Measurements from ENCODE around the gene HEPHL1. TPM values are rescaled to one million over a fixed set of nuclear protein-coding genes. Genes with fewer than 3 reads are reported as not detected.

HEPHL1 gene
- total RNA-seq, 4 donors from 2014 or later, result under 0.01 to 103 (median 6.6) TPM

GRCh38 chr11:94031625-94032024 is 10.5 kb downstream of the HEPHL1 start:
- Histone ChIP-seq H3K27me3 (peaks cover 0 to 9% (median 0%) of the 10 kb centered on the region in 4 donors), H3K4me3 (no peak overlapping the region), H3K9me3 (no peaks in the 10 kb centered on the region), H3K27ac (no peak overlapping the region), H3K36me3 (no peaks in the 10 kb centered on the region), H3K4me1 (no peaks in the 10 kb centered on the region)
- intact Hi-C loops (cut with DNase I), result no loop called here
- 78 to 85% methylated on average over 3 to 4 of the region's 4 CpGs for WGBS, 2 donors
- TF ChIP-seq POLR2A (IDR thresholded peaks at IDR 0.05) (no peak), CTCF (IDR thresholded peaks at IDR 0.05) (no peak)
- DNase-seq, result no peak

- Histone ChIP-seq H3K4me1 (no peaks in the 10 kb centered on the region), H3K4me3 (no peak overlapping the region), H3K27ac (no peak overlapping the region), H3K9me3 (no peaks in the 10 kb centered on the region), H3K36me3 (no peaks in the 10 kb centered on the region), H3K27me3 (peaks cover 0 to 9% (median 0%) of the 10 kb centered on the region in 4 donors)
- intact Hi-C loops (cut with DNase I), result no loop called here
- 79 to 85% methylated on average over 4 to 5 of the region's 5 CpGs for WGBS, 2 donors
- no peak for TF ChIP-seq CTCF (IDR thresholded peaks at IDR 0.05)
- DNase-seq, result no peak
These were observed 10.9 kb downstream of the HEPHL1 start for GRCh38 chr11:94032066-94032465.

- no peak for DNase-seq
- intact Hi-C loops (cut with DNase I), result no loop called here
These were observed 11.6 kb downstream of the HEPHL1 start for GRCh38 chr11:94032725-94033124.

GRCh38 chr11:94034207-94034606 is 13.1 kb downstream of the HEPHL1 start:
- peaks cover 0 to 4% (median 0%) of the 10 kb centered on the region in 4 donors for H3K27me3 ChIP-seq
- TF ChIP-seq POLR2A (IDR thresholded peaks at IDR 0.05), result no peak
- H3K9me3 ChIP-seq, result no peaks in the 10 kb centered on the region
- H3K36me3 ChIP-seq, result no peaks in the 10 kb centered on the region
- intact Hi-C loops (cut with DNase I), result no loop called here
- 0 to 82% methylated on average over 1 of the region's 1 CpG for WGBS, 2 donors
- no peak for DNase-seq
- no peak overlapping the region for H3K27ac ChIP-seq
- H3K4me1 ChIP-seq, result no peaks in the 10 kb centered on the region
- H3K4me3 ChIP-seq, result no peak overlapping the region

More at GRCh38 chr11:94032725-94033124, 11.6 kb downstream of the HEPHL1 start:
- Histone ChIP-seq H3K4me1 (no peaks in the 10 kb centered on the region), H3K9me3 (no peaks in the 10 kb centered on the region), H3K36me3 (no peaks in the 10 kb centered on the region), H3K27ac (no peak overlapping the region), H3K27me3 (peaks cover 0 to 7% (median 0%) of the 10 kb centered on the region in 4 donors), H3K4me3 (no peak overlapping the region)
- WGBS, 2 donors, result 72 to 76% methylated on average over 7 to 8 of the region's 8 CpGs
- TF ChIP-seq CTCF (IDR thresholded peaks at IDR 0.05) (no peak), POLR2A (IDR thresholded peaks at IDR 0.05) (no peak)

- WGBS, 2 donors, result 92% methylated on average over 2 of the region's 2 CpGs
These were observed 14.9 kb downstream of the HEPHL1 start for GRCh38 chr11:94036096-94036495.

More at GRCh38 chr11:94036096-94036495, 14.9 kb downstream of the HEPHL1 start:
- Histone ChIP-seq H3K27ac (no peak overlapping the region), H3K9me3 (no peaks in the 10 kb centered on the region), H3K4me1 (no peaks in the 10 kb centered on the region), H3K4me3 (no peak overlapping the region), H3K27me3 (peaks cover 0 to 4% (median 0%) of the 10 kb centered on the region in 4 donors), H3K36me3 (no peaks in the 10 kb centered on the region)
- intact Hi-C loops (cut with DNase I), result no loop called here
- TF ChIP-seq CTCF (IDR thresholded peaks at IDR 0.05) (no peak), POLR2A (IDR thresholded peaks at IDR 0.05) (no peak)
- DNase-seq, result no peak
